PFSK-1 (cell line): ENCODE data around the gene INPP4B.

Source experiments
- FOXP2 ChIP-seq: optimal IDR thresholded peaks from 2 replicates; pipeline ENCODE3; 2011; ENCODE audit warnings: borderline replicate concordance, control low read depth, inconsistent platforms; ENCODE audit not compliant: insufficient read depth; ENCODE audit errors: extremely low read length, extremely low read depth
- POLR2AphosphoS5 ChIP-seq: IDR thresholded peaks from 2 replicates; pipeline ENCODE4 v1.6.1; 2012; ENCODE audit warnings: low read depth, mild to moderate bottlenecking, control low read depth, low read length, moderate library complexity
- SIN3A ChIP-seq: IDR thresholded peaks from 2 replicates; pipeline ENCODE4 v1.6.1; 2012; ENCODE audit warnings: mild to moderate bottlenecking, low read length, moderate library complexity, borderline replicate concordance; ENCODE audit not compliant: insufficient read depth
- TAF1 ChIP-seq: IDR thresholded peaks from 2 replicates; pipeline ENCODE4 v1.6.1; 2012; ENCODE audit warnings: low read length, control low read depth, borderline replicate concordance; ENCODE audit not compliant: insufficient read depth
- TF ChIP-seq, protein P1 (sequence below), 2 experiments: IDR thresholded peaks; 2 replicates each; pipeline versions ENCODE4 v1.6.1 to v1.8.0; 2011 to 2012; ENCODE audit warnings: low read depth in 2 of 2, low read length in 2 of 2, control low read depth in 1 of 2, inconsistent platforms in 1 of 2, mild to moderate bottlenecking in 1 of 2, moderate library complexity in 1 of 2; ENCODE audit not compliant: insufficient read depth in 1 of 2

The INPP4B gene

DNA sequence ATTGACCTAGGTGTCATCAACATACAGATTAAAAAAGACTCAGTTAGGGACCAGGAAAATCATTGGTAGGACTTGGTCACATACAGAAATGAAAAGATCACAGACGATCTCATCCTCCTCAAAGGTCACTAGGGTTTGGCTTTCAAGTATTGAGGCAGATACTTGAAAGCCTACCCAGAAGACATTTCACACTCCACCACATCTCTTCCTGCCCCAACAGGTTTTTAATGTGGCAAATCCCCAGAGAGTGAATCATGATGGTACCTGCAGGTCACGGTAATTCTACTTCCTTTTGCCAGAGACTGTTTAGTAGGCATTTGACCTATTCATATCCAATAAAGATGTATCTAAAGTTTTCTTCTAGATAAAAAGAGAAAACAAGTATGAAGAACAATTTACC, 44.1 kb downstream of the INPP4B start:
- TF ChIP-seq SIN3A (no peak), TAF1 (no peak), FOXP2 (no peak), POLR2AphosphoS5 (no peak)
- TF ChIP-seq, protein P1, sequence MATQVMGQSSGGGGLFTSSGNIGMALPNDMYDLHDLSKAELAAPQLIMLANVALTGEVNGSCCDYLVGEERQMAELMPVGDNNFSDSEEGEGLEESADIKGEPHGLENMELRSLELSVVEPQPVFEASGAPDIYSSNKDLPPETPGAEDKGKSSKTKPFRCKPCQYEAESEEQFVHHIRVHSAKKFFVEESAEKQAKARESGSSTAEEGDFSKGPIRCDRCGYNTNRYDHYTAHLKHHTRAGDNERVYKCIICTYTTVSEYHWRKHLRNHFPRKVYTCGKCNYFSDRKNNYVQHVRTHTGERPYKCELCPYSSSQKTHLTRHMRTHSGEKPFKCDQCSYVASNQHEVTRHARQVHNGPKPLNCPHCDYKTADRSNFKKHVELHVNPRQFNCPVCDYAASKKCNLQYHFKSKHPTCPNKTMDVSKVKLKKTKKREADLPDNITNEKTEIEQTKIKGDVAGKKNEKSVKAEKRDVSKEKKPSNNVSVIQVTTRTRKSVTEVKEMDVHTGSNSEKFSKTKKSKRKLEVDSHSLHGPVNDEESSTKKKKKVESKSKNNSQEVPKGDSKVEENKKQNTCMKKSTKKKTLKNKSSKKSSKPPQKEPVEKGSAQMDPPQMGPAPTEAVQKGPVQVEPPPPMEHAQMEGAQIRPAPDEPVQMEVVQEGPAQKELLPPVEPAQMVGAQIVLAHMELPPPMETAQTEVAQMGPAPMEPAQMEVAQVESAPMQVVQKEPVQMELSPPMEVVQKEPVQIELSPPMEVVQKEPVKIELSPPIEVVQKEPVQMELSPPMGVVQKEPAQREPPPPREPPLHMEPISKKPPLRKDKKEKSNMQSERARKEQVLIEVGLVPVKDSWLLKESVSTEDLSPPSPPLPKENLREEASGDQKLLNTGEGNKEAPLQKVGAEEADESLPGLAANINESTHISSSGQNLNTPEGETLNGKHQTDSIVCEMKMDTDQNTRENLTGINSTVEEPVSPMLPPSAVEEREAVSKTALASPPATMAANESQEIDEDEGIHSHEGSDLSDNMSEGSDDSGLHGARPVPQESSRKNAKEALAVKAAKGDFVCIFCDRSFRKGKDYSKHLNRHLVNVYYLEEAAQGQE (IDR thresholded peaks at IDR 0.05; ENCODE audit: insufficient read depth in 1 of 2, low read depth in 2 of 2, low read length in 2 of 2) = no peak

DNA sequence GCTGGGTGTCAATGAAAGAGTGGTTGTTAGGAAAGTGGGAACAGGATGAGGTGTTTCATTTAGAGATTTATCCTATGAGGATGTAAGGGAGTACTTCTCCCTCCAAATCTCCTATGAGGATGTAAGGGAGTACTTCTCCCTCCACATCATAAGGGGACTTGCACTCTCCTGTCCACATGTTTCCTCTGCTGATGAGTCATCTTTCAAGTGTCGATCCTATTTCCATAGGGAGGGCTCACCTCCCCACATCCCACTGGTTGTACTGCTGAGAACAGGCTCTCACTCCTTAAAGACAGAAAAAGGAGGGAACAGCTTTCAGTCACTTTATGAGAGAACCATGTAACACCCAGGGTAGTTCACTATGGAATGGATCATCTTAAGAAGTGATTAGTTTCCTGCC, 65.0 kb downstream of the INPP4B start:
- TF ChIP-seq TAF1 = no peak
- TF ChIP-seq, protein P1 (IDR thresholded peaks at IDR 0.05; ENCODE audit: insufficient read depth in 1 of 2, low read depth in 2 of 2, low read length in 2 of 2) = no peak
- TF ChIP-seq FOXP2 = no peak
- no peak for TF ChIP-seq POLR2AphosphoS5
- no peak for TF ChIP-seq SIN3A

DNA sequence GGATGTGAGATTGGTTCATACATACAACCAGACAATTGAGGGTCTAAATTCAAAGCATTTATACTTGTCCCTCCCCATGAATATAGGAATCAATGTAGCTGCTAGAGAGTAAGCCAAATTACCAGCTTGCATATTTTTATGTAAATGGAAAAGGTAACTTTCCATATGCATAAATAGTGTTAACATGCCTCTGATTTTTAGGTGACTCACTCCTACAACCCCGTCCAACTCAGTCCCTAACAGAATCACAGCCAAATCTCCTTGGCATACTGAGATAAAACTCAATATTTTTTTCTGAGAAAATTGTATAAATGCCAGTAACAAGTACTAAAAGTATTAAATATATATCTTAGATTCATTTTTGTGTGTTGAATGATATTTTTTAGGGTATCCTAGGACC, 67.2 kb downstream of the INPP4B start:
- TF ChIP-seq SIN3A = no peak
- TF ChIP-seq FOXP2 = no peak
- no peak for TF ChIP-seq TAF1
- TF ChIP-seq, protein P1 (IDR thresholded peaks at IDR 0.05; ENCODE audit: insufficient read depth in 1 of 2, low read depth in 2 of 2, low read length in 2 of 2) = no peak
- no peak for TF ChIP-seq POLR2AphosphoS5

DNA sequence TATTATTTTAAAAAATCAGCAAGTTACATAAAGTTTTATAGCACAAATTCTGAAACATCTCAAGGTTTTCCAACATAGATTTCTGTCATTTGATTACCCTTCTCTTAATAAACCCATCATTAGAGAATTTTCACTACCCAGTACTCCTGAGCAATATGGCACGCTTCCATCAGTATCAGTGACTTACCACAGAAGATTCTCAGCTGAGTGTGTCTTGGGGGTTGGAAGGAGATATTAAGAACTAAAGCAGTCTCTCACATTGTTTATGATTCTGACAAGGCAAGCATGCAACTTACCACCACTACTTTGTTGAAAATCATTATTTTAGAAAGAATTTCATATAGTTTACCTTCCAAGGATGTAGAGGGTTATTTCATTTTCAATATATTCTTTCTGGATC, 67.7 kb downstream of the INPP4B start:
- TF ChIP-seq SIN3A (no peak), FOXP2 (no peak)
- TF ChIP-seq, protein P1 (IDR thresholded peaks at IDR 0.05; ENCODE audit: insufficient read depth in 1 of 2, low read depth in 2 of 2, low read length in 2 of 2) = no peak

DNA sequence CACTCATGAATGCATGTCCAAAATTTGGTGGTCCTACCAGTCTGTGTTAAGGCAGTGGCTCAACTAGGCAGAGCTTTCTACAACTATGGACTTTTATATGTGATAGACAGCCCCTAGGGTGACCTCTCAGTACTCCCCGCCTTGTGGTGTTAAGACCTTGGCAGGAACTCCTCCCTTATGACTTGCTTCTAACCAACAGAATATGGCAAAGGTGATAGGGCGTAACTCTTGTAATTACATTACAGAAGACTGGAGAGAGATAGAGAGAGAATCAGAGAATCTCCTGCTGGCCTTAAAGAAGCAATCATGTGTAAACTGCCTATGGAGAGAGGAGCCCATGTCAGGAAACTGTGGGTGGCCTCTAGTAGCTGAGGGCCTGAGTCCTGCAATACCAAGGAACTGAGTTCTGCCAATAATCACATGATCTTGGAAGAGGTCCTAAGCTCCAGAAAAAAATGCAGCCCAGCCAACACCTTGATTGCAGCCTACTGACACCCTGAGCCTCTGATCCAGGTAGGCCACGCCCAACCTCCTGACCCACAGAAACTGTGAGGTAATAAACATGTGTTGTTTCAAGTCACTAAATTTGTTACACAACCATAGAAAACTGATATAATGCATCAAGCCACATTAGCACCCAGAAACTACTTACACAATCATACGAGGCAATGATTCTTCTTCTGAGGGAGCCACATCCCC, 68.9 kb downstream of the INPP4B start:
- TF ChIP-seq FOXP2 = no peak
- TF ChIP-seq, protein P1 (IDR thresholded peaks at IDR 0.05; ENCODE audit: insufficient read depth in 1 of 2, low read depth in 2 of 2, low read length in 2 of 2) = no peak
